ENCODE results near the gene MPHOSPH8.
A peak's percentile ranks its signal among the peaks of the same experiment; 100 is the strongest.

The MPHOSPH8 gene

GRCh38 chr13:19633479-19634255 lies at the start of gene MPHOSPH8:
MPHOSPH8 (plus strand) TSS chr13:19633659; CDS start chr13:19633749, 90 bp downstream.
- H3K4me3 ChIP-seq (replicated peaks; ENCODE audit: low read depth, low read length) = peak within 1 kb of the TSS; percentile 78
- no peak for TF ChIP-seq CTCF (IDR thresholded peaks at IDR 0.05; ENCODE audit: low read length, missing control alignments)
- peak; percentile 97 for DNase-seq (ENCODE audit: low read depth)

- no peak overlapping the region for H3K4me3 ChIP-seq (replicated peaks; ENCODE audit: low read depth, low read length)
- TF ChIP-seq CTCF (IDR thresholded peaks at IDR 0.05; ENCODE audit: low read length, missing control alignments) = no peak
- DNase-seq (ENCODE audit: low read depth) = no peak
Observed at GRCh38 chr13:19586904-19587634, 46.4 kb upstream of the MPHOSPH8 start.

GRCh38 chr13:19587635-19588300 lies 45.7 kb upstream of the MPHOSPH8 start:
- H3K4me3 ChIP-seq (replicated peaks; ENCODE audit: low read depth, low read length) = no peak overlapping the region
- TF ChIP-seq CTCF (IDR thresholded peaks at IDR 0.05; ENCODE audit: low read length, missing control alignments) = peak; percentile 39
- peak; percentile 57 for DNase-seq (ENCODE audit: low read depth)

GRCh38 chr13:19589312-19589711 lies 44.1 kb upstream of the MPHOSPH8 start:
- no peak for DNase-seq (ENCODE audit: low read depth)
- H3K4me3 ChIP-seq (replicated peaks; ENCODE audit: low read depth, low read length) = no peak overlapping the region
- no peak for TF ChIP-seq CTCF (IDR thresholded peaks at IDR 0.05; ENCODE audit: low read length, missing control alignments)

- H3K4me3 ChIP-seq (replicated peaks; ENCODE audit: low read depth, low read length) = no peak overlapping the region
- no peak for DNase-seq (ENCODE audit: low read depth)
- no peak for TF ChIP-seq CTCF (IDR thresholded peaks at IDR 0.05; ENCODE audit: low read length, missing control alignments)
Observed at GRCh38 chr13:19590423-19590822, 43.0 kb upstream of the MPHOSPH8 start.

- DNase-seq (ENCODE audit: low read depth) = no peak
- no peak overlapping the region for H3K4me3 ChIP-seq (replicated peaks; ENCODE audit: low read depth, low read length)
- TF ChIP-seq CTCF (IDR thresholded peaks at IDR 0.05; ENCODE audit: low read length, missing control alignments) = no peak
Observed at GRCh38 chr13:19591864-19592263, 41.6 kb upstream of the MPHOSPH8 start.

Measured in fibroblast of pulmonary artery (primary cell).